Ishikawa (cell line): Measurements from ENCODE around the gene TPRA1.

Experiments used
- EP300 ChIP-seq: IDR thresholded peaks from 2 replicates; pipeline ENCODE4 v1.6.1; 2012; ENCODE audit warnings: borderline replicate concordance
- FOXM1 ChIP-seq: IDR thresholded peaks from 2 replicates; pipeline ENCODE4 v1.6.1; 2012; ENCODE audit warnings: low read depth, borderline replicate concordance
- RAD21 ChIP-seq: IDR thresholded peaks from 2 replicates; pipeline ENCODE4 v1.6.1; 2012; ENCODE audit warnings: low read depth
- REST ChIP-seq: IDR thresholded peaks from 2 replicates; pipeline ENCODE4 v1.6.1; 2012; ENCODE audit warnings: low read depth, mild to moderate bottlenecking
- TCF12 ChIP-seq: IDR thresholded peaks from 2 replicates; pipeline ENCODE4 v1.6.1; 2012; ENCODE audit warnings: low read depth
- TEAD4 ChIP-seq: IDR thresholded peaks from 2 replicates; pipeline ENCODE4 v1.6.1; 2012
- USF1 ChIP-seq: IDR thresholded peaks from 2 replicates; pipeline ENCODE4 v1.6.1; 2012
- YY1 ChIP-seq: IDR thresholded peaks from 2 replicates; pipeline ENCODE4 v1.6.1; 2012; ENCODE audit warnings: low read depth
- ZBTB7A ChIP-seq: IDR thresholded peaks from 2 replicates; pipeline ENCODE4 v1.6.1; 2012; ENCODE audit warnings: low read depth

GRCh38 chr3:127614928-127615589 lies 24.5 kb upstream of the TPRA1 start:
- TF ChIP-seq EP300 (no peak), RAD21 (no peak), FOXM1 (no peak), USF1 (no peak), ZBTB7A (no peak), YY1 (no peak), TCF12 (no peak), REST (no peak), TEAD4 (no peak)
